H1 (cell line): Measurements from ENCODE around the gene TADA2B. TPM values are rescaled to one million over a fixed set of nuclear protein-coding genes. Genes with fewer than 3 reads are reported as not detected.

Experiments
- CTCF ChIA-PET: fragments of 300-600 bp; sonication (Branson Sonifier 250); formaldehyde crosslinking; loops from one replicate; lab custom pipeline; 2021; ENCODE audit not compliant: partially characterized antibody; lab: Charles Lee
- POLR2A ChIA-PET: fragments of 300-600 bp; sonication (Branson Sonifier 250); formaldehyde crosslinking; loops from one replicate; lab custom pipeline; 2021; ENCODE audit warnings: inconsistent platforms; ENCODE audit not compliant: partially characterized antibody; lab: Charles Lee
- DNase-seq, 2 experiments: peaks; one replicate each; pipeline versions ENCODE4 v3.0.0 to v3.0.0-alpha.2; 2010 to 2022; ENCODE audit warnings: low spot score in 2 of 2, low read depth in 1 of 2, mixed read lengths in 1 of 2
- FAIRE-seq: peaks from 2 replicates; lab custom pipeline; 2011; peaks lifted over from hg19 to GRCh38; lab: Jason Lieb, UNC
- H2AFZ ChIP-seq: 2 replicates; pipeline ENCODE4 v1.8.1; 2012; ENCODE audit warnings: low read length, inconsistent platforms
- H2AK5ac ChIP-seq: 2 replicates; pipeline ENCODE4 v1.6.1; 2013; ENCODE audit warnings: low read depth, low read length
- H2BK120ac ChIP-seq: replicated peaks from 2 replicates; pipeline ENCODE3; 2013; ENCODE audit warnings: low read depth, low read length, inconsistent platforms
- H2BK12ac ChIP-seq: 2 replicates; pipeline ENCODE4 v1.6.1; 2013; ENCODE audit warnings: low read depth, low read length
- H2BK15ac ChIP-seq: 2 replicates; pipeline ENCODE4 v1.6.1; 2013; ENCODE audit warnings: low read length
- H2BK20ac ChIP-seq: 2 replicates; pipeline ENCODE4 v1.6.1; 2013; ENCODE audit warnings: low read length
- H2BK5ac ChIP-seq: 2 replicates; pipeline ENCODE4 v1.6.1; 2013; ENCODE audit warnings: low read depth, low read length
- H3K14ac ChIP-seq: 2 replicates; pipeline ENCODE4 v1.6.1; 2013; ENCODE audit warnings: inconsistent platforms; ENCODE audit not compliant: insufficient read length
- H3K18ac ChIP-seq: 2 replicates; pipeline ENCODE4 v1.6.1; 2013; ENCODE audit warnings: low read length; ENCODE audit errors: extremely low read depth
- H3K23ac ChIP-seq: 2 replicates; pipeline ENCODE4 v1.6.1; 2013; ENCODE audit warnings: inconsistent platforms; ENCODE audit not compliant: insufficient read length
- H3K23me2 ChIP-seq: 2 replicates; pipeline ENCODE4 v1.6.1; 2013; ENCODE audit warnings: low read depth, low read length
- H3K27ac ChIP-seq: 2 replicates; pipeline ENCODE4 v1.6.1; 2011; ENCODE audit warnings: low read depth, low read length, inconsistent platforms
- H3K27me3 ChIP-seq, 4 experiments: replicated peaks in 1 of 4; 1 replicate in 1 of 4; 2 replicates in 3 of 4; pipeline versions ENCODE4 v1.6.1 to v1.8.1; 2011 to 2013; ENCODE audit warnings: low read length in 3 of 4, mild to moderate bottlenecking in 3 of 4, inconsistent platforms in 2 of 4, mixed read lengths in 2 of 4, moderate library complexity in 1 of 4; ENCODE audit not compliant: control insufficient read depth in 3 of 4, insufficient read depth in 3 of 4; ENCODE audit errors: extremely low read depth in 1 of 4
- H3K36me3 ChIP-seq, 4 experiments: 2 replicates each; pipeline versions ENCODE4 v1.6.1 to v1.8.1; 2011 to 2013; ENCODE audit warnings: mild to moderate bottlenecking in 4 of 4, low read length in 3 of 4, moderate library complexity in 2 of 4, control low read depth in 1 of 4, inconsistent platforms in 1 of 4; ENCODE audit not compliant: insufficient read depth in 4 of 4, control insufficient read depth in 2 of 4
- H3K4ac ChIP-seq: replicated peaks from 2 replicates; pipeline ENCODE3; 2013; ENCODE audit warnings: low read length, low read depth, mixed read lengths, inconsistent platforms; ENCODE audit not compliant: insufficient read length
- H3K4me1 ChIP-seq, 4 experiments: replicated peaks in 1 of 4; 1 replicate in 1 of 4; 2 replicates in 3 of 4; pipeline versions ENCODE4 v1.6.1 to v1.8.1; 2011 to 2013; ENCODE audit warnings: low read length in 3 of 4, inconsistent platforms in 2 of 4, mixed read lengths in 1 of 4; ENCODE audit not compliant: insufficient read depth in 4 of 4, control insufficient read depth in 3 of 4
- H3K4me2 ChIP-seq, 2 experiments: 2 replicates each; pipeline versions ENCODE4 v1.6.1 to v1.8.1; 2011 to 2013; ENCODE audit warnings: low read depth in 2 of 2, low read length in 2 of 2, control low read depth in 1 of 2, inconsistent platforms in 1 of 2, mild to moderate bottlenecking in 1 of 2; ENCODE audit not compliant: insufficient read depth in 1 of 2
- H3K4me3 ChIP-seq, 4 experiments: fragments of 200-600, 300-600 bp in 1 of 4; sonication (generic), shearing (Covaris generic), sonication (Bioruptor Twin) in 1 of 4; 2 replicates each; pipeline versions ENCODE4 v1.5.1 to v1.8.1; 2011 to 2016; ENCODE audit warnings: low read length in 4 of 4, low read depth in 3 of 4, control low read depth in 2 of 4, inconsistent platforms in 2 of 4, mild to moderate bottlenecking in 2 of 4, mixed read lengths in 1 of 4, moderate library complexity in 1 of 4; ENCODE audit not compliant: insufficient read depth in 2 of 4; ENCODE audit errors: extremely low read depth in 1 of 4
- H3K56ac ChIP-seq: replicated peaks from 2 replicates; pipeline ENCODE3; 2013; ENCODE audit warnings: low read depth, mild to moderate bottlenecking, mixed read lengths, low read length, inconsistent platforms; ENCODE audit not compliant: insufficient read length
- H3K79me1 ChIP-seq: 2 replicates; pipeline ENCODE4 v1.6.1; 2013; ENCODE audit warnings: low read depth, low read length, control low read depth
- H3K79me2 ChIP-seq, 2 experiments: 2 replicates each; pipeline versions ENCODE4 v1.6.1 to v1.8.1; 2012 to 2013; ENCODE audit warnings: low read length in 2 of 2, mild to moderate bottlenecking in 2 of 2, inconsistent platforms in 1 of 2; ENCODE audit not compliant: insufficient read depth in 2 of 2, control insufficient read depth in 1 of 2
- H3K9ac ChIP-seq, 4 experiments: replicated peaks in 1 of 4; 1 replicate in 1 of 4; 2 replicates in 3 of 4; pipeline versions ENCODE4 v1.6.1 to v1.8.1; 2011 to 2013; ENCODE audit warnings: low read depth in 3 of 4, low read length in 3 of 4, control low read depth in 2 of 4, mild to moderate bottlenecking in 2 of 4, moderate library complexity in 2 of 4, inconsistent platforms in 1 of 4; ENCODE audit errors: extremely low read depth in 1 of 4
- H3K9me3 ChIP-seq, 2 experiments: 2 replicates each; pipeline versions ENCODE4 v1.6.1 to v1.8.1; 2012 to 2013; ENCODE audit warnings: mild to moderate bottlenecking in 2 of 2, moderate library complexity in 2 of 2, control low read depth in 1 of 2, inconsistent platforms in 1 of 2, low read depth in 1 of 2, low read length in 1 of 2, mixed read lengths in 1 of 2; ENCODE audit not compliant: insufficient read depth in 2 of 2
- H4K20me1 ChIP-seq, 2 experiments: replicated peaks in 1 of 2; 2 replicates each; pipeline versions ENCODE3 to v1.8.1; 2011 to 2013; ENCODE audit warnings: inconsistent platforms in 2 of 2, low read length in 2 of 2, mild to moderate bottlenecking in 1 of 2; ENCODE audit not compliant: insufficient read depth in 2 of 2, control insufficient read depth in 1 of 2
- H4K5ac ChIP-seq: 2 replicates; pipeline ENCODE4 v1.6.1; 2013; ENCODE audit warnings: low read length, low read depth, mixed read lengths, inconsistent platforms; ENCODE audit not compliant: insufficient read length
- H4K8ac ChIP-seq: 2 replicates; pipeline ENCODE4 v1.8.0; 2013; ENCODE audit warnings: mild to moderate bottlenecking, moderate library complexity, low read length, inconsistent platforms; ENCODE audit not compliant: insufficient read depth; ENCODE audit errors: extremely low read depth
- H4K91ac ChIP-seq: replicated peaks from 2 replicates; pipeline ENCODE3; 2013; ENCODE audit warnings: low read length, mixed read lengths, inconsistent platforms; ENCODE audit not compliant: insufficient read length
- ASH2L ChIP-seq: fragments of 200-600, 300-600 bp; sonication (generic); IDR thresholded peaks from one replicate; pipeline ENCODE4 v1.7.1; 2017; ENCODE audit warnings: low read length
- BACH1 ChIP-seq: IDR thresholded peaks from 2 replicates; pipeline ENCODE4 v1.6.1; 2012; ENCODE audit warnings: low read length, improper control_type of control experiment
- CBX5 ChIP-seq: fragments of 300-800, 300-1000 bp; sonication (generic); IDR thresholded peaks from 2 replicates; pipeline ENCODE4 v1.7.1; 2016; ENCODE audit warnings: antibody characterized with exemption, low read length, low read depth
- CEBPB ChIP-seq: IDR thresholded peaks from 2 replicates; pipeline ENCODE4 v1.6.1; 2012; ENCODE audit warnings: low read depth, low read length
- KDM4A ChIP-seq: IDR thresholded peaks from one replicate; pipeline ENCODE4 v1.7.1; 2012; ENCODE audit warnings: low read depth, mild to moderate bottlenecking, moderate library complexity, low read length, inconsistent platforms; ENCODE audit not compliant: severe bottlenecking
- PHF8 ChIP-seq: fragments of 200-600 bp; sonication (generic); conservative IDR thresholded peaks from 2 replicates; pipeline ENCODE4 v1.7.1; 2012; ENCODE audit warnings: low read depth, mild to moderate bottlenecking, inconsistent platforms, low read length, moderate library complexity
- POLR2AphosphoS5 ChIP-seq: IDR thresholded peaks from 2 replicates; pipeline ENCODE4 v1.6.1; 2011; ENCODE audit warnings: low read depth, low read length
- RBBP5 ChIP-seq: IDR thresholded peaks from 2 replicates; pipeline ENCODE4 v1.7.1; 2012; ENCODE audit warnings: low read depth, mild to moderate bottlenecking, inconsistent platforms, low read length, moderate library complexity, borderline replicate concordance
- RNF2 ChIP-seq: fragments of 200-900, 300-1000 bp; sonication (generic); IDR thresholded peaks from 2 replicates; pipeline ENCODE4 v1.7.1; 2016; ENCODE audit warnings: borderline replicate concordance, low read depth, mild to moderate bottlenecking, antibody characterized with exemption, low read length; ENCODE audit not compliant: poor library complexity, severe bottlenecking; ENCODE audit errors: missing control alignments
- SIN3A ChIP-seq, 2 experiments: IDR thresholded peaks in 1 of 2; conservative IDR thresholded peaks in 1 of 2; 2 replicates each; pipeline ENCODE4 v1.6.1; 2011 to 2012; ENCODE audit warnings: low read length in 2 of 2, improper control_type of control experiment in 1 of 2, low read depth in 1 of 2, mild to moderate bottlenecking in 1 of 2
- TAF1 ChIP-seq: IDR thresholded peaks from 2 replicates; pipeline ENCODE4 v1.6.1; 2011; ENCODE audit warnings: mild to moderate bottlenecking, low read depth, low read length
- WGBS, 2 experiments: shearing (Covaris generic) in 1 of 2; methylation state at CpG; one replicate each; pipeline versions ENCODE4 v1.1.6 to v1.1.7; 2013 to 2015; ENCODE audit warnings: low lambda C conversion rate in 2 of 2, mixed read lengths in 2 of 2, inconsistent platforms in 1 of 2, low coverage in 1 of 2, missing lambda C conversion rate in 1 of 2; ENCODE audit not compliant: insufficient replicate concordance in 2 of 2, insufficient coverage in 1 of 2, insufficient read length in 1 of 2; ENCODE audit errors: extremely low coverage in 1 of 2, missing lambda C conversion rate in 1 of 2; 5-methylcytosine and 5-hydroxymethylcytosine counted together
- polyA plus RNA-seq, 7 experiments: library from polyadenylated mRNA; depleted of rRNA in 3 of 7; stranded (reverse) in 5 of 7; unstranded in 2 of 7; fragments of >200 nt in 5 of 7; fragments of 200-250 nt in 2 of 7; gene quantifications; 1 replicate in 5 of 7; 2 replicates in 1 of 7; 4 replicates in 1 of 7; pipeline versions ENCODE4 v1.2.1 to v1.2.3, GENCODE V29; 2011 to 2013; ENCODE audit warnings: missing spikeins in 2 of 7, mixed read lengths in 2 of 7
- total RNA-seq: library from RNA; stranded (reverse); fragmentation: NEBNext Ultra II Directional; extraction: Animal tissue kit (Norgen Biotek cat#: 25700); gene quantifications from 2 replicates; pipeline ENCODE4 v1.2.1, GENCODE V29; 2021
- TF ChIP-seq, protein P1 (sequence below): IDR thresholded peaks from 2 replicates; pipeline ENCODE4 v1.6.1; 2011; ENCODE audit warnings: low read depth, mild to moderate bottlenecking, low read length; ENCODE audit not compliant: insufficient read depth

The TADA2B gene
- total and polyA plus RNA-seq, 2 of the 8 experiments (the other 6 are each of a cell fraction or from before 2014, with no cell fraction given), result 5.7 to 12.1 TPM

DNA sequence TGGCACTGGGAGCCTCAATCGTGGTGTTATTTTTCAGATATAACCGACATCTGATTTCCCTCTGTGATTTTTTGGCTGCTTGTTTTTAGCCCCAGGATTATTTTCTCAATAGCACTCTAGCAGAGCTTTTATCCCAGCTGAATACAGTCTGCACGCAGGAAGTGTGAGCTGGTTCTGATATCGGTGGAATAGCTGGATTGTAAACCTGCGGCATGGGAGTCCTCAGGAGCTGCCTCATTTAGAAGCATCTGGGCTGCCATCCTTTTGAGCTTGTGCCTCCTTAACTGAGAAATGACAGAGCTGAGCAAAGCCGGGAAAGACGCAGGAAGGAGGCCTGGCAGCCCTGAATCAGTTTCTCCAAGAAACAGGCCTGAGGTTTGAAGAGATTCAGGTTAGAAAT, 53.1 kb downstream of the TADA2B start:
- Histone ChIP-seq H2BK15ac (no peak overlapping the region), H3K56ac (no peak overlapping the region), H3K18ac (no peak overlapping the region), H3K4me2 (no peak overlapping the region), H3K36me3 (no peaks in the 10 kb centered on the region), H4K5ac (no peak overlapping the region), H3K4ac (no peak overlapping the region), H3K14ac (no peak overlapping the region), H3K27me3 (peaks cover 14 to 70% (median 56%) of the 10 kb centered on the region in 4 experiments), H3K9ac (no peak overlapping the region), H3K79me1 (no peaks in the 10 kb centered on the region), H3K27ac (no peak overlapping the region), H3K4me3 (no peak overlapping the region), H2BK120ac (no peak overlapping the region), H3K23ac (no peak overlapping the region), H3K23me2 (no peaks in the 10 kb centered on the region), H2AK5ac (no peak overlapping the region), H4K20me1 (no peaks in the 10 kb centered on the region), H4K91ac (no peak overlapping the region), H2BK5ac (no peak overlapping the region), H2BK20ac (no peak overlapping the region), H2AFZ (no peak overlapping the region), H3K79me2 (no peaks in the 10 kb centered on the region), H2BK12ac (no peak overlapping the region), H4K8ac (no peak overlapping the region), H3K4me1 (peaks cover 0 to under 1% (median 0%) of the 10 kb centered on the region in 4 experiments; a peak in 1 of 7 replicates), H3K9me3 (no peaks in the 10 kb centered on the region)
- CTCF ChIA-PET, result interaction anchor here (0.8 to 2.4 kb wide), 5 partner anchors 13 to 200 kb away, joined by 3 to 10 read pairs (median 3); partner anchors contain the start of gene SORCS2
- 94% methylated on average over 7 of the region's 7 CpGs; no CpG with 5 or more reads in 1 of the 2 experiments for WGBS, 2 experiments
- DNase-seq (no peak), FAIRE-seq (no peak)
- POLR2A ChIA-PET, result no interaction called here
- TF ChIP-seq PHF8, result no peak
- TF ChIP-seq ASH2L, result no peak
- TF ChIP-seq POLR2AphosphoS5, result no peak
- TF ChIP-seq TAF1, result no peak
- no peak for TF ChIP-seq RBBP5
- TF ChIP-seq BACH1, result no peak
- TF ChIP-seq, protein P1, sequence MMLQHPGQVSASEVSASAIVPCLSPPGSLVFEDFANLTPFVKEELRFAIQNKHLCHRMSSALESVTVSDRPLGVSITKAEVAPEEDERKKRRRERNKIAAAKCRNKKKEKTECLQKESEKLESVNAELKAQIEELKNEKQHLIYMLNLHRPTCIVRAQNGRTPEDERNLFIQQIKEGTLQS, result no peak
- no peak for TF ChIP-seq RNF2
- TF ChIP-seq CBX5, result no peak
- TF ChIP-seq SIN3A (conservative IDR thresholded peaks at IDR 0.05 in 1 of 2, IDR thresholded peaks at IDR 0.05 in 1 of 2; ENCODE audit: low read depth in 1 of 2, low read length in 2 of 2), result no peak
- no peak for TF ChIP-seq CEBPB
- TF ChIP-seq KDM4A, result no peak
